Kidney tubule cell (primary cell): ENCODE data around the gene ADNP2.

Source experiments
- DNase-seq: peaks from one replicate; pipeline ENCODE4 v3.0.0-alpha.2; 2018; ENCODE audit warnings: low spot score

ADNP2 gene

DNA sequence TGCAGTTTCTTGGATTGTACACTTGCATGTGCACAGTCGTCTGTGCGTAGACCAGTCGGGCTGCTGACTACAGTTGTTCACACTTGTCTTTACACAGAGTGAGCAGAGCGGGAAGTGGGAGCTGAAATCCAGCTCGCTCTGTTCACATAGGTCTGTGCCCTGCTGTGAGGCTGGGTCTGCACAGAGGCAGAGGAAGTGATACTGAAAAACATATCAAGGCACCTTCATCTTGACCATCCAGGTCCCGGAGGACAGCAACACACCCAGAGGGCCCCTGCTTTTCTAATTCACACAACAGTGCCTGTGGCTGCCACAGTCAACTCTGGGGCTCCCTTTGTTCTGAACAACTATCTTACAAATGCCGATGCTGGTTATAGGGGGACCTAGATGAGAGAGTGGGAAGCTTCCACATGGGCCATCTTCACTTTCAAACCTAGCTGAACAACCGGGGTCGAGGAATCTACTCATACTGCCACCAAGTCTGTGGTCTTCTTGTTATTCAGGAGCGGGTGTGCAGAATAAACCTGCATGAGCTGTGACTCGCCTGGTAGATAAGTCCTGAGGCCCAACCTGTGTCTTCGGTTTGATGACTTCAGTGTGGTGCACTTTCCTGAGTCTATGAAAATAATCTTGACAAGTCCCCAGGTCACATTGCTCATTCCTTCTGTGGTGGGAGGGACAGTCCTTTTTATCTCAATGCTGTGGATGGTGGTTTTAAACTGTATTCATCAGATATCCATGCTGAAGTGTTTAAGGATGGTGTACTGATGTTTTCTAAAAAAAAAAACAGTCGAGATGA, 3.5 kb upstream of the ADNP2 start:
- peak; percentile 15 for DNase-seq

DNA sequence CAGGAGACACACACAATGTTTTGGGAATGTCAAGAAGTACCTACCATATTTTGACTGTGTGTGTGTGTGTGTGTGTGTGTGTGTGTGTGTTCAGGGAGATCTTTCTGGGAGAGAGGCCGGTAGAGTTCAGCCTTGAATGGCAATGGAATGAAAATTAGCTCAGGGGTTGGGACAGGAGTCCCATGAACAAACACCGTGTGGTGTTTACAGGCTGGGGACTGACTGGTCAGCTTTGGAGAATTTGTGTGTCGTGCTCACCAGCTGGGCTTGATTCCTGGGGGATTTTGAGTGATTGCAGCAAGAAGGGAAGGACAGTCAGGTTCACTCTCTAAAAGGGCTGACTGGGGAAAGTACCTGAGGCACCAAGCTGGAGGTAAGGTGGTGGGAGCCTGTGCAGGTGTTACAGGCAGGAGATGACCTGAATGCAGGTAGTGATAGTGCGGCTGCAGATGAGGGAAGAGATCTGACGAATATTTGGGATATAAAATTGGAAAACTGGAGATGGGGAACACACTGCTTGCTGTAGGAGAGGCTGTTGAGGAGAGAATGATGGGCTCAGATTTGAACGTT, 2.5 kb upstream of the ADNP2 start:
- peak; percentile 30 for DNase-seq

DNA sequence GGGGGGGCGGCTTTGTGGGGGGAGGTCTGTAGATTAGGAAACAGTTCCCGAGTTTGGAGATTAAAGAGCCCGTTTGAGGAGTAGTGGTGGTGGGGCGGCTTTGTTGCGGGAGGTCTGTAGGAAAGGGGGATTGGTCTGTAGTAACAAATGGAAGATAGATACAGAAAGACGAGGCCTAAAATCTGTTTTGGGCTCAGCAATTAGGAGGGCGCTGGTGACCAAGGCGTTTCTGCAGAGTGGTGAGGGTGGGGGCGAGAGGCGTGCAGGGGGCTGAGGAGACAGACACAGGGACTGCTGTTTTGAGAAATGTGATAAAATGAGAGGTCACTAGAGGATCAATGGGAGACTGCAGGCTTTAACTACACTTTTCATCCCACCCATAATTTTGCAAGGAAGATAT, 1.6 kb upstream of the ADNP2 start:
- no peak for DNase-seq

DNA sequence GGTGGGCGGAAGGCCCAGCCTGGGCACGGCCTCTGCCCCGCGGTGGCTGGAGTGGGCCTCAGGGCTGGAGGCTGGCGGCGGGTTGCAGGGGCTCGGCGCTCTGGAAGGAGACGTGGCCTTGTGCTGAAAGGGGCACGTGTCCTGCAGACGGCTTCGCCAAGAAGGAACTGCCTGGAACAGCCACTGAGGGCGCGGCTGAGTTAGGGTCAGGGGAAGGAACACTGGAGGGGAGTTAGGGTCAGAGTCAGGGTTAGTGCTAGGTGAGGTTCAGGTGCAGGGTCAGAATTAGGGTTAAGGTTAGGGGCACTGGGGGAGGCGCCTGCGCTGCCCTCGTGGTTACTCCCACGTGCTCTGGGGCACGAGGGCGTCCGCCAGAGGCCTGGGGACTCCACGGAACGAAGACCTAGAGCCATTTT, 933 bp upstream of the ADNP2 start:
- DNase-seq = no peak

DNA sequence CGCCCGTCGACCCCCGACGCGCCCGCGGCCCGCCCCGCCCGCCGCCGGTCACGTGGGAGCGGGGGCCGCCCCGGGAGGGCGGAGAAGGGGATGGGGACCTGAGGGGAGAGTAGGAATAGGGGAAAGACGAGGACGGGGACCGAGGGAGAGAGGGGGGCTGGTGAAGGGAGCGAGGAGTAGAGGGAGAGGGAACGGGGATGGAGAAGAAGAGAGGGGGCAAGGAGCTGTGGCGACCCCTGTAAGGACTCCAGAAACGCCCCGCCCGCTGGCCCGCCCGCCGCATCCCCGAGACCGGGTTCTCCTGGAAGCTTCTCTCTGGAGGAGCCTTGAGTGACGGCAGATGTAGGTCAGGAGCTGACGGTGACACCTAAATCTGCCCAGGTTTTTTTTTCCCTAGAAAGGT, 615 bp downstream of the ADNP2 start:
- peak; percentile 42 for DNase-seq

DNA sequence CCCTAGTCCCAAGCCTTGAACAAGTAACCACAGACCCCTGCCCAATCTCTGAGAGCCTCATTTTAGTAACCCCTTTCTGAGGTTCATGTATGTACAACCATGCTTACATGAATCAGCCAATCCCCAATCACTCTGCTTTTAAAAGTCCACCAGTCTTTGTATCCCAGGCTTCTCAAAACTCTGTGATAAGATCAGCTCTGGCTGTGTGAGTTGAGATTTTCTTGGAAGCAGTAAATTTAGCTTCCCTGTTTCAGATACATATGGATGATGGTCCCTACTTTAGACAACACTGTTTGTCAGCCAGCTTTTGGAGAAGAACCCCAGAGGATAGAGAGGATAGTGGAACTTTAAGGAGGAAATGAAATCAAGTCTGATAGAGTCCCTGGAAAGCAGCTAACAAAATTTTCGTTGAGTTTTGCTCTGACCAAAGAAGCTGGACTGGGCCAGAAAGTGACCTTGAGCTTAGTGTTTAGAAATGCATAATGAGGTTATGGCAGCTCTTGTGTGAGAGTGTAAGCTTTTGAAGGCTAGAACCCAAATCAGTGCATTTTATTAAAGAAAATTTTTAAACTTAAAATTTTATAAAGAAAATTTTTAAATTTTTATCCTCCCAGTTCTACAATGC, 3.7 kb downstream of the ADNP2 start:
- no peak for DNase-seq

DNA sequence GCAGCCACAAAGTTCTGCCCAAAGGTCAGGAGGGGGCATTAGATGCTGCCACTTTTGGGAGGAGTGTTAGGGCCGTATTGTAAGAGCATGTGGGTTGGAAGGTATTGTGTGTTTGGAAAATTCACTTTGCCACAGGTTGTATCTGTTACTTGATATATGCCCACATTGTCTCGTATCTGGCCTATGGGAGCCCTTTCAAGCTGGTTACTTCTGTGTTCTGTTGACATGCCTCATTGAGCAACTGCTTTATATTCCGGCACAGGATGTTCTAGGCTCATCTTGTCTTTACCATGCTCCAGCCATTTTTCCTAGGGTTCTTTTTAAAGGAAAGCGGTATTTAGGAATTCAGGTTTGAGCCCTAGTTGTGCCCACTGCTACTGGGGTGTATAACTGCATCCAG, 6.0 kb downstream of the ADNP2 start:
- DNase-seq = no peak

DNA sequence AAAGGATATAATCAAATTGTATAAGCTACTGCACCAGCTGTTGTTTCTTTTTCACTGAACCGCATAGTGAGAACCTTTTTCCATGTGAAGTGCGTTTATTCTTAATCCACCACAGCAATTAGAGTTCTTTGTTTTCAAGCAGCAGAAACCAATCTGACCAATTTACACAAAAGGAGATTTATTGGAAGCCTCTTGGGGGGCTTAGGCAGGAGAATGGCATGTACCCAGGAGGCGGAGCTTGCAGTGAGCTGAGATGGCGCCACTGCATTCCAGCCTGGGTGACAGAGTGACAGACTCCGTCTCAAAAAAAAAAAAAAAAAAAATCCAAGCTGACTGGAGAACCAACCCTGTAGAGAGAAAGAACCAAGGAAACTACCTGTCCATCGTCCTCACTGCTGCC, 10.0 kb downstream of the ADNP2 start:
- DNase-seq = no peak

DNA sequence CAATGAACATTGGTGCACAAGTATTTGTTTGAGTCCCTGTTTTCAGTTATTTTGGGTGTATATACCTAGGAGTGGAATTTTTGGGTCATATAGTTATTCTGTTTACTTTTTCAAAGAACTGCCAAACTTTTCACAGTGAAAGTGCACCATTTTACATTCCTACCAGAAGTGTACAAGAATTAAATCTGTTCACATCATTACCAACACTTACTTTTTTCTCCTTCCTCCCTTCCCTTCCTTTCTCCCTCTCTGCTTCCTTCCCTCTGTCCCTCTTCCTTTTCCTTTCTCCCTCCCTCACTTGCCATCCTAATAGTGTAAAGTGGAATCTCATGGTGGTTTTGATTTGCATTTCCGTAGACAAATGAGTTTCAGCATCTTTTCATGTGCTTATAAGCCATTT, 11.9 kb downstream of the ADNP2 start:
- DNase-seq = no peak

DNA sequence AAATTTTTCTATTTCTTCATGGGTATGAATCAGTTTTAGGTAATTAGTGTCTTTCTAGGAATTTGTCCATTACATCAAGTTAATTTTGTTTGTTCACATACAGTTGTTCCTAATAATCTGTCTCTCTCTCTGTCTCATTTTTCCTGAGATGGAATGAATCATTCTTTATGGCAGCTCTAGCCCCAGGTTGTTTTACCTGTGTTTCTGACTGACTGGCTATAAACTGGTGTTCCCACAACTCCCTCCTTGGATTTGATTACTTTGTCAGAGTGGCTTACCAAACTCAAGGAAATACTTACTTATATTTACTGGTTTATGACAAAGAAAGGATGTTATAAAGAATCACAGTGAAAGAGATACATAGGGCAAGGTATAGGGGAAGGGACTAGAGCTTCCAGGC, 15.1 kb downstream of the ADNP2 start:
- DNase-seq = peak; percentile 13

DNA sequence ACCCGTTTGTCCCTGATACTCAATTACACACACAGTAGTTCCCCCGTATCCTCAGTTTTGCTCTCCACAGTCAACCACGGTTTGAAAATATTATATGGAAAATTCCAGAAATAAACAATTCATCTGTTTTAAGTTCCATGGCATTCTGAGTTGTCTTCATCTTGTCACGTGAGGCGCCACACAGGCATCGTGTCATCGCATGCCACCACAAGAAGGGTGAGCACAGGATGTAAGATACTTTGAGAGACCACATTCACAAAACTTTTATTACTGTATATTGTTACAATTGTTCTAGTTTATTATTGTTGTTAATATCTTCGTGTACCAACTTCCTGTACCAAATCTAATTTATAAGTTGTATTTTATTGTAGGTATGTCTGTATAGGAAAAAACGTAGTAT, 17.7 kb downstream of the ADNP2 start:
- no peak for DNase-seq

DNA sequence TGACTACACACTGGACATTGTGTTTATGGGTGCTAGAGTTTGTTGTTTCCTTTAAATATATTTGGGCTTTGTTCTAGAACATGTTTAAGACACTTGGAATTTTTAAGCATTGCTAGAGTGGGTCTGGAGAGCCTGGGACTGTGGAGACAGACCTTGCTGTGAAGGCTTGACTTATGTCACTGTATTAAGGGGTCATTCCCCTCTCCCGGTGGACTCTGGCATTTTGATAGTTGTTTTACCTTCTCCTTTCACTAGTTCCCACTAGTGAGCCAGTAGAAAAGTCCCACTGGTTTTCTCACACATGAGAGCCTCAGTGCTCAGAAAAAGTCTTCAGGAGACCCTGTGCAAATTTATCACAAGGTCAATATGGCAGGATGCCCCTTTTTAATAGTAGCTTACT, 18.6 kb downstream of the ADNP2 start:
- no peak for DNase-seq

DNA sequence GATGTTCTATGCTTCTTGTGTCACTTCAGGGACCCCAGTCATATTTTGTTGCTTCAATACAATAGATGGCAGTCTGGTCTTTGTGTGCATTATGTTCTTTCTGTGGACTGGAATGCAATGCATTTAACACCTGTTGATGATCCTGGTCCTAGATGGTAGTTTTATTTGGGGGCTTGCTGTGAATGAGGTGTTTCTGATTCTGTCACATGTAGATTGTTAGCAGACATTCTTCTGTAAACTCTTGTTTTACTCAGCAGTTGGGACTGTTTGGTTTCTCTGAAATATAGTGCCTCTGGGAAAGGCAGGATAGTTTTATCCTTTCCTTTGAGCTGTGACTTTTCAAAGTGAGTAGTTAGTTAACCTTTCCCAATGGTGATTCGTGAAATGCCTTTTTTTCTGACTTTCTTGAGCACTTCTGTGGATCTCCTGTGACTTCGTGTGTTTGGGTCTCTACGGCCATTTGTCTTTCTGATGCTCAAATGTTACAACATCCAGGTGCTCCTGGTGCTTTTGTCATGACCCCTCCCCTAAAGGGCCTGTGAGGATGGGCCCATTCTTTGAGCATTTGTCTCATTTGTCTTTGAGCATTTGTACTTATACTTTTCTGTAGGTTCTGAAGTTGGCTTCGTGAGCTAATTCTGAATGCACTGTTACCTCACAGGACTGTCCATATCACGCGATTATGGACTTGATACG, 20.8 kb downstream of the ADNP2 start:
- DNase-seq = no peak

DNA sequence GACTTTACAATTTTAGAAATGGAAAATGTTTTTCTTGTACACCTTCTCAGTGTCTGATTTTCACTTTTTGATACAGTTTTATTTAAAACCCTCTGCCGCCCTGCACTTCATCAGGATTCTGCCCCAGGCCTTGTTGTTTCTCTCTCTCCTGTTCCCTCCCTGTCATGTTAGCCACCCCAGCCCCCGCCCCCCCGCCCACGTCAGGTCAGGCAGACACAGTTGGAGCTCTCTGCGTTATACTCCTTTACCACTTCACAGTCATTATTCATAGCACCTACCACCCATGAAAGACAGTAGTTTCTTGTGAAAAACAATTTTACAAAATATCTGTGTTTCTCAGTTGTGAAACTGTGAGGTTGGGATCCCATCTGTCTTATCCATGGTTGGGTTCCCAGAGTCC, 21.5 kb downstream of the ADNP2 start:
- DNase-seq = no peak

DNA sequence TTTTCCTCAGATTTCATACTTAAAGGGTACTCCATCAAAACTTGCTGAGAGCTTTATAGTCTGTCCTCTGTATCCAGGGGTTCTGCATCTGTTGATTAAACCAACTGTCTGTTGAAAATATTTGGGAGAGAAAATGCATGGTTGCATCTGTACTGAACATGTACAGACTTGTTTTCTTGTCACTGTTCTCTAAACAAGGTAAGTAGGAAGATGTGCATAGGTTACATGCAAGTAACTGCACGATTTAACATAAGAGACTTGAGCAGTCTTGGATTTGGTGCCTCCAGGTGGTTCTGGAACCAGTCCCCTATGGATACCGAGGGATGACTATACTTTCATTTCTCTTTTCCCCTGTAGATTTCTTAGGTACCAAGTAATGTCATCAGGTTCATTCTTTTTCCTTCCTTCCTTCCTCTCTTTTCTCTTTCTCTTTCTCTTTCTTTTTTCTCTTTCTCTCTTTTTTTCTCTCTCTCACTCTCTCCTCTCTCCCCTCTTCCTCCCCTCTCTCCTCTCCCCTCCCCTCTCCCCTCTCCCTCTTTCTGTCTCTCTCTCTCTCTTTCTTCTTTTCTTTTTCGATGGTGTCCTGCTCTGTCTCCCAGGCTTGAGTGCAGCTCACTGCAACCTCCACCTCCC, 23.2 kb downstream of the ADNP2 start:
- no peak for DNase-seq

DNA sequence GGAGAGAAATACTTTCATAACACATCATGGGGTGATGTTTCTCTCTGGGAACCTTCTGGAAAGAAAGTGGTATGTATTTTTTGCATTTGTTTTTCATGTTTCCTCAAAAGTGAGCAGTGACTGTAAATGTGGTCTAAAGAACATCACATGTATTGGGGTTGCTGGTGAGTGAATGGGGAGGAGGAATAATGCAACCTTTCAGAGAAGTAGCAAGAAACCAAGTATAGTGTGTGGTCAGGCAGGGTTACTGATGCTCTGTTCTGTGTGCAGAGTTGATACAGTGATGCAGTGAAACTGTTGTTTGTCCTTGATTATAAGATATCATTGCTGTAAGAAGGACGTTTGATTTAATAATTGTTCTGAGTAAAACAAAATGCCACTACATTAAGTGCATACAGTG, 24.1 kb downstream of the ADNP2 start:
- no peak for DNase-seq

DNA sequence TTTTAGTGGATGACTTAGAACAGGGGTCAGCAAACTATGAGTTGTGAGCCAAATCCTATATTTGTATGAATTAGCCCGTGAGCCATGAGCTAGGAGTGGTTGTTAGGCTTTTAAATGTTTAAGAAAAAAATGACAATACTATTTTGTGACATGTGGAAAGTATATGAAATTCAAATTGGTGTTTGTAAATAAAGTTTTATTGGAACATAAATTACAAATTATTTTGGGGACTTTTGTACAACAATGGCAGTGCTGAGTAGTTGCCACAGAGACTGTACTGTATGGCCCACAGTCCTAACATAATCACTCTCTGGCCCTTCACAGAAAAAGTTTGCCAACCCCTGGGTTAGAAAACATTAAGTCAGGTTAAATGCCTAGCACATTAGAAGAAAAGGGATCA, 26.1 kb downstream of the ADNP2 start:
- no peak for DNase-seq

DNA sequence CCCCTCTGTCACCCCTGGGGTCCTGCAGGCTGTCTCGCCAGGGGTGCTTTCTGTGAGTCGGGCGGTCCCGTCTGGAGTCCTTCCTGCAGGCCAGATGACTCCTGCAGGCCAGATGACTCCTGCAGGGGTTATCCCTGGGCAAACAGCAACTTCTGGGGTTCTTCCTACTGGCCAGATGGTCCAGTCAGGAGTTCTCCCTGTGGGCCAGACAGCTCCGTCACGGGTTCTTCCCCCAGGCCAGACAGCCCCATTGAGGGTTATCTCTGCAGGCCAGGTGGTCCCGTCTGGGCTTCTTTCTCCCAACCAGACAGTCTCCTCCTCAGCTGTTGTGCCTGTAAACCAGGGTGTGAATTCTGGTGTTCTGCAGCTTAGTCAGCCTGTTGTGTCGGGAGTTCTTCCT, 27.6 kb downstream of the ADNP2 start:
- DNase-seq = no peak

DNA sequence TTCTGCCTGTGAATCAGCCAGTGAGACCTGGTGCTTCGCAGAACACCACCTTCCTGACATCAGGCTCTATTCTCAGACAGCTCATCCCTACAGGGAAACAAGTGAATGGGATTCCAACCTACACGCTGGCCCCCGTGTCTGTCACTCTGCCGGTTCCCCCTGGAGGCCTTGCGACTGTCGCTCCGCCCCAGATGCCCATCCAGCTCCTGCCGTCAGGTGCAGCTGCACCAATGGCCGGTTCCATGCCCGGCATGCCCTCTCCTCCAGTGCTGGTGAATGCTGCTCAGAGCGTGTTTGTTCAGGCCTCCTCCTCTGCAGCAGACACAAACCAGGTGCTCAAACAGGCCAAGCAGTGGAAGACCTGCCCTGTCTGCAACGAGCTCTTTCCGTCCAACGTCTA, 28.1 kb downstream of the ADNP2 start:
- DNase-seq = no peak

DNA sequence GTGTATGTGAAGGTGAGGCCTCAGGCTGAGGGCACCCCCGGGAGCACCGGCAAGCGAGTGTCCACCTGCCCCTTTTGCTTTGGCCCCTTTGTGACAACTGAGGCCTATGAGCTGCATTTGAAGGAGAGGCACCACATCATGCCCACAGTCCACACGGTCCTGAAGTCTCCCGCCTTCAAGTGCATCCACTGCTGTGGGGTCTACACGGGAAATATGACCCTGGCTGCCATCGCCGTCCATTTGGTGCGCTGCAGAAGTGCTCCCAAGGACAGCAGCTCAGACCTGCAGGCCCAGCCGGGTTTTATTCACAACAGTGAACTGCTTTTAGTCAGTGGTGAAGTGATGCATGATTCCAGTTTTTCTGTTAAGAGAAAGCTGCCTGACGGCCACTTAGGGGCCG, 28.9 kb downstream of the ADNP2 start:
- no peak for DNase-seq

DNA sequence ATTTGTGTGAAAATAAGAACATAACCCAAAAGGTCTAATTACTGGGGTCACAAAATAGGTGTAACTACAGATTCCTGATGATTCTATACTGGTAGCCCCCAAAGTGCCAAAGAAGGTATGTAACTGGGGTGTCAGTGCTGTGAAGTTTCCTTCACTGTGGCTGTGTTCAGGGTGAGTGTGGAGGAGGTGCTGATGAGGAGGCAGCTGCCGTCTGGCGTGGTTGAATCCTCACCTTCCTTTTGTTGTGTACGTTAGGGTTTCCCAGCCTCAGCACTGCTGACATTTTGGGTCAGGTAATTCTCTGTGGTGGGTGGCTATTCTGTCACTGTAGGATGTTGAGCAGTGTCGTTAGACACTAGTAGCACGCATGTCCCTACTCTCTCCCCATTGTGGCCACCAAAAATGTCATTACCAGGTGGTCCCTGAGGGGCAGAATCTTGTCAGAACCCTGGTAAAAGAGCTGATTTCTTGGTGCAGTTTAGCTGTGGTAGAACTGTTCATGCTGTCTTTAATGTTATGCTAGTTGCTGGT, 31.5 kb downstream of the ADNP2 start:
- DNase-seq = no peak

DNA sequence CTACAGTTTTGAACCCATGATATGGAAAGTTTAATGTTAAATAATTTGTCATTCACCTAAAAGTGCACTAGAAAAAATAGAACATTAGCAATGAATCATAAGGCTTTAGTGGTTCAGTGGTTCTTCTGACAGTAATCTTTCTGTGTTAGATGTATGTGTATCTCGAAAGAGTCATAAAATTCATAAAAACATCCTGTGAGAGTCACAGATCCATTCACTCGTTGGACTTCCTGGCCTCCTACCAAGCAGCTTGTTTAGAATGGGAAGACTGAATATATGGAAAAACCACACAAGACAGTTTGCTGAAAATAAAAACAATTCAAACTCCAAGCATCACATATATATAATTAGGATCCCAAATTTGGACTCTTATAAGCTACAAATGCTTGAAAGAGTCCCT, 34.8 kb downstream of the ADNP2 start:
- DNase-seq = peak; percentile 24
